Inflammatory macrophage treated with lipopolysaccharide for 1 hour (primary cell): Measurements from ENCODE around the gene MFRP.
A peak's percentile ranks its signal among the peaks of the same experiment; 100 is the strongest.

Experiments
- DNase-seq, 2 donors: peaks; one replicate each; pipeline ENCODE4 v3.0.0-alpha.2; 2020 to 2022

The MFRP gene

GRCh38 chr11:119372260-119373058 is 26.0 kb upstream of the MFRP start:
- no peak for DNase-seq

- peak in 1 of 2 donors; percentile 34 for DNase-seq
Measured at GRCh38 chr11:119371778-119372182, 25.3 kb upstream of the MFRP start.

DNA sequence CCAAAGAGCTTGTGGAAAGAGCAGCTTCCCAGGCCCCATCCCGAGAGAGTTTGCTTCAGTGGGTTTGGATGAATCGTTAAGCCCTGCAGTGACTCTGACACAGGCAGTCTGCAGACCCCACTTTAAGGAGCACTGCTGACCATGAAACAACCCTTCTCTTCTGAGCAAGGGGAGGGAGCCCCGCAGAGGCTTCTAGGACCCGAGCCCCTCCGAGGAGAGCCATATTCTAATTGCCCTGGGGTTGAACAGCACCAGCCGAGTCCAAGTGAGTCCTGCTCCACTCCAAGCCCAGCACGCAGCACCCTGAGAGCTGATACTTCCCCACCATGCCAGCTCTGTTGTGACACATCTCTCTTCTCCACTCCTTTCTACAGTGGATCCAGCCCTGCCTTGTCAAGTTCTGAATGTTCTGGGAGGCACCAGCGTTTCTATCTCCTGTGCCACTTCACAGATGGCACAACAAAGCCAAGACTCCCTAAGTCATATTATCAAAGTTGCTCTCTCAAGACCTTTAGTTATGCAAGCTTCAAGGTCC is 24.6 kb upstream of the MFRP start:
- no peak for DNase-seq

GRCh38 chr11:119370486-119371046 is 24.1 kb upstream of the MFRP start:
- DNase-seq = no peak

DNA sequence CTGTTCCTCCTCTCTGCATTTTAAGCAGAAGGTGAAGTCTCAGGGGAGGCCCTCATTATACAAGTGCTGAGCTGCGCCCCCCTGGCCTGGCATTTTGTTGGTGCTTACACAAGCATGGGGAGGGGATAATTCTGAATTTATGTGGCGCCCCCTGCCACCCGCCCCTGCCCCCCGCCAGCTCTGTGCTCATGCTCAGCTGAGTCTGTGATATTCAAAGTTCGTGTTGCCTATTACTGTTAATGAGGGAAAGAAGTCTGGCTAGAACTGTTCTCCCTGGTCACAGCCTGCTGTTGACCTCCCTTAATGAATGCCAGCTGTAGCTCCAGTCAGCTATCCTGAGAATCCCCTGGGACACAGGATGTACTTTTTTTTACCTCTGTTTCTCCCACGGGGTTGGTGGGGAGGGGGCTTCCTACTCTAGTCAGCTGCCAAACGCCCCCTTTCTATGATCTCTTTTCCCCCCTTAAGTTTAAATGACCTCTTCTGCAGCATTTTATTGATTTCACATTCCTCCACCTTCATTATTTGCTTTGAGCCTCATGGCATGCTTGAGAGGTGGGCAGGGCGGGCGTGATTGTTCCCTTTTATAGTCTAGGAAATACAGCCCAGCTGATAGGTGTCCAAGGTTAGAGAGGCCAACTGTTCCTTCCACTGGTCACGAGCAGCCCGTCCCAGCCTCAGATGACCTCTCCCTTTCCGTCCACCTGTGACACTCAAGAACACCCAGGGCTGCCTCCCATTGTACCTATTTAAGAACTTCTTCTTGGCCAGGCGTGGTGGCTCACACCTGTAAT is 22.8 kb upstream of the MFRP start:
- no peak for DNase-seq

GRCh38 chr11:119368121-119369034 is 21.9 kb upstream of the MFRP start:
- no peak for DNase-seq

- DNase-seq = peak; percentile 40 to 68
Measured at GRCh38 chr11:119367661-119368120, 21.2 kb upstream of the MFRP start.

GRCh38 chr11:119366690-119367620 is 20.4 kb upstream of the MFRP start:
- DNase-seq = no peak

- DNase-seq = peak in 1 of 2 donors; percentile 43
Measured at GRCh38 chr11:119365071-119365591, 18.6 kb upstream of the MFRP start.

DNA sequence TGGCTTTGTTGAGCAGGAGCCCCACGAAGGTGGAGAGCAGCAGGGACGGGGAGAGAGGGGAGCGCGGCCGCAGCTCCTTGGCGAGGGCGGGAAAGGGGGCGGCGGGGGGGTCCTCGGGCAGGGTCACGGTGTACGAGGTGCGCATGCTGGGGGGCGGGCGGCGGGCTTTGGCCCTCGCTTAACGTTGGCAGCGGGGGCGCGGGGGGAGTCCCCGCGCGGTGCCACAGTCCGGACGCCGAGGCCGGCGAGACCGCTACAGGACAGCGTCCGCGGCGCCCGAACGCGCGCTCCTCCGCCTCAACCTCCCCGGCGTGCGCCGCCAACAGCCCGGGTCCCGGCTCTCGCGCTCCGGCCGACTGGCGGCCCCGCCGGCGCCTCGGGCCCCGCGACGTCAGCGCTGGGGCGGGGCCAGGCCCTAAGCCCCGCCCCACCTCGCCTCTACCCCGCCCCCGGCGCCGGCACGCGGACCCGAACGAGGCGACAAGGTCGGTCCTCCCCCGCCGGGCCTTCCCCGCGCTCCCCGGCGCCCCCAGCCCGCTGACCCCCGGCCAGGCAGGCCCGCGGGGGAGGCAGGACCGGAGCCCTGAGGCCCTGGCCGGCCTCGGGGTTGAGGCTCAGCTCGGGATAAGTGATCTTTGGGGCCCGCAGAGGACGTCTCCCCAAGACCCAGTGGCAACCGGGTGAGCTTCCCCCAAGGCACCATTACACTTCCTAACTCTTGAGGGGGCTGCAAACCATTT is 17.5 kb upstream of the MFRP start:
- DNase-seq = peak; percentile 59 to 68

GRCh38 chr11:119363081-119363850 is 16.8 kb upstream of the MFRP start:
- no peak for DNase-seq

- no peak for DNase-seq
Measured at GRCh38 chr11:119362741-119363080, 16.2 kb upstream of the MFRP start.

DNA sequence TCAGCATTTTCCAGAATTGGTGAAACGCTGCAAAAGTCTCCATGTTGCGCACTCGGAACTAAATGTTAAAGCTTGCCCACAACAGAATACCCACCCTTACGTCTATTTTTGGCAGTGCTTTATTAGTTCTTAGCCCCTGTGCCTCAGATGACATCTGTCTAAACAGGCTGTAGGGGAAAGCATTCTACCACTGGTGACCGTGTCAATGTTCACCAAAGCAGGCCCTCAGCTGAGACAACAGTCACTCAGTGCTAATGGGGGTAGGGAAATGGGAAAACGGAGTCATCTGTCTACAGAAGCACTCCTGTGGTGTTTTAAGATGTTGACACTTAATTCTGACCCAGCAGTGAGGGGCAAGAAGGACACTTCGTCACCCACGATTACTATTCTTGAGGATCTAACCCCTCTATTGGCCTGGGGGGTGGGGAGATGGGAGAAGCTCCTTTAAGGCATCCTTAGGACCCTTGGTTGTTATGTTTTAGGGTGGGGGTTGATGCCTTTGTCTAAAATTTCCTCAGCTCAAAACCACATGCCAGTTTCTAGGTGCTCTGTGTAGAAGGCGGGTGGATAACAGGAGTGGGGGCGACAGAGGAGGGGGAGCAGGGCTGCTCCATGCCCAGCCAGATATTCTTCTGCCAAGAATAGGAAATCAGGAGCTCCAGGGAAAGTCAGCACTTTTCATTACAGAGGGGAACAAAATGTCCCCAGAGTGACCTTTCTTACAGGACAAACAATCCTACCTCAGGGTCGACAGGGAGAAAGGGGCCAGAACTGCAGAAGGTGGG is 15.6 kb upstream of the MFRP start:
- peak in 1 of 2 donors; percentile 50 for DNase-seq

- DNase-seq = peak; percentile 64 to 94
Measured at GRCh38 chr11:119361056-119361787, 14.7 kb upstream of the MFRP start.

GRCh38 chr11:119359365-119360214 is 13.1 kb upstream of the MFRP start:
- DNase-seq = peak; percentile 55 to 77

- no peak for DNase-seq
Measured at GRCh38 chr11:119357074-119357473, 10.6 kb upstream of the MFRP start.
